Esophagus muscularis mucosa (tissue), 4 donors: ENCODE data around the gene CLBA1. TPM values are rescaled to one million over a fixed set of nuclear protein-coding genes. Genes with fewer than 3 reads are reported as not detected.

Source experiments
- DNase-seq: peaks from one replicate; pipeline ENCODE4 v3.0.0-alpha.2; 2017; ENCODE audit errors: extremely low spot score
- H3K27ac ChIP-seq, 4 donors: fragments of 200-600 bp; sonication (generic); replicated peaks in 1 of 4; 1 replicate in 3 of 4; 2 replicates in 1 of 4; pipeline ENCODE4 v1.5.1; 2016 to 2019; ENCODE audit warnings: mild to moderate bottlenecking in 1 of 4
- H3K27me3 ChIP-seq, 4 donors: fragments of 200-600 bp; sonication (generic); one replicate each; pipeline versions ENCODE4 v1.5.1 to v1.6.0; 2016 to 2019
- H3K36me3 ChIP-seq, 4 donors: fragments of 200-600 bp; sonication (generic); one replicate each; pipeline ENCODE4 v1.5.1; 2016 to 2019
- H3K4me1 ChIP-seq, 4 donors: fragments of 200-600 bp; sonication (generic); one replicate each; pipeline ENCODE4 v1.5.1; 2016 to 2019
- H3K4me3 ChIP-seq, 4 donors: fragments of 200-600 bp; sonication (generic); 1 replicate in 2 of 4; 2 replicates in 2 of 4; pipeline ENCODE4 v1.5.1; 2016 to 2019; ENCODE audit warnings: mild to moderate bottlenecking in 4 of 4, moderate library complexity in 1 of 4
- H3K9me3 ChIP-seq, 4 donors: fragments of 200-600 bp; sonication (generic); 1 replicate in 3 of 4; 2 replicates in 1 of 4; pipeline ENCODE4 v1.5.1; 2016 to 2019
- CTCF ChIP-seq, 3 experiments: fragments of 200-600 bp in 2 of 3; fragments of 450-650 bp in 1 of 3; sonication (generic) in 2 of 3; IDR thresholded peaks; one replicate each; pipeline ENCODE4 v1.5.1; 2017 to 2019; ENCODE audit warnings: antibody characterized with exemption in 3 of 3, mild to moderate bottlenecking in 2 of 3, moderate library complexity in 1 of 3
- EP300 ChIP-seq: sonication (generic); formaldehyde crosslinking; IDR thresholded peaks from one replicate; pipeline ENCODE4 v1.6.1; 2017; ENCODE audit warnings: antibody characterized with exemption
- POLR2A ChIP-seq: fragments of 450-650 bp; IDR thresholded peaks from one replicate; pipeline ENCODE4 v1.6.1; 2017; ENCODE audit warnings: antibody characterized with exemption, moderate library complexity, mild to moderate bottlenecking, low read depth
- POLR2AphosphoS5 ChIP-seq, 2 donors: sonication (generic); formaldehyde crosslinking; IDR thresholded peaks; one replicate each; pipeline ENCODE4 v1.6.1; 2017; ENCODE audit warnings: antibody characterized with exemption in 2 of 2
- WGBS: methylation state at CpG from one replicate; pipeline ENCODE4 v1.1.5; 2018; 5-methylcytosine and 5-hydroxymethylcytosine counted together
- intact Hi-C: fragments of 100-400 bp; cut with DNase I; formaldehyde crosslinking; loops from one replicate; pipeline ENCODE4 v1.15.1; 2023
- total RNA-seq, 4 donors: library from RNA; depleted of rRNA; stranded (reverse); fragments of >200 nt; gene quantifications; one replicate each; pipeline versions ENCODE4 v1.1.0 to v1.2.1, GENCODE V29; 2016

CLBA1 gene
- total RNA-seq, 4 donors from 2014 or later: 3.7 to 9.8 (median 6.7) TPM

- 83% methylated on average over 11 of the region's 11 CpGs for WGBS
- intact Hi-C loops: no loop called here
These were observed 47.8 kb upstream of the CLBA1 start for GRCh38 chr14:104937694-104938365.

DNA sequence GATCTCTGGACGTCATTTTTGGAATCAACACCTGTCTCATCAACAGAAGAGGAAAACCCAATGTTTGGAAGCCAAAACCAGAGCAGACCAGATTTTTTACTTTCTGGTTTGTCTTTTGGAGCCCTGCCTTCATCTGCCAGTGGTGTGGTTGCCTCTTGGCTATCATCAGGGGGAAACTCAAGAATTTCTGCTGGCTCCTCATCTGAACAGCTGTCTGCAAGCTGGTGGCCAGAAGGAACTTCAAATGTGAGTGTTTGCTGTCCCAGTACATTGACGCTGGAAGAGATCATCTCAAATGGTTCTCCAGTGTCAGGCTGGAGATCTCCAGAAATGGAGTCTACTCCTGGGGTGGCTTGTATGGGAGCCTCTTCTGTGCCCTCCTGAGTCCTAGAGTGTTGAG lies 47.2 kb upstream of the CLBA1 start:
- TF ChIP-seq EP300 (no peak), CTCF (IDR thresholded peaks at IDR 0.05) (no peak), POLR2AphosphoS5 (IDR thresholded peaks at IDR 0.05) (no peak), POLR2A (no peak)
- WGBS: 56% methylated on average over 1 of the region's 2 CpGs
- H3K27ac ChIP-seq: no peak overlapping the region
- no peak for DNase-seq
- no peaks in the 10 kb centered on the region for H3K9me3 ChIP-seq
- no peaks in the 10 kb centered on the region for H3K27me3 ChIP-seq
- H3K4me3 ChIP-seq: no peak overlapping the region
- H3K36me3 ChIP-seq: peaks cover 0 to 49% (median 36%) of the 10 kb centered on the region in 4 donors
- peaks cover 0 to 15% (median 9%) of the 10 kb centered on the region in 4 donors for H3K4me1 ChIP-seq
- intact Hi-C loops: no loop called here

More at GRCh38 chr14:104937694-104938365, 47.8 kb upstream of the CLBA1 start:
- no peak overlapping the region for H3K4me3 ChIP-seq
- H3K36me3 ChIP-seq: peaks cover 0 to 43% (median 35%) of the 10 kb centered on the region in 4 donors
- H3K27ac ChIP-seq: no peak overlapping the region
- no peaks in the 10 kb centered on the region for H3K27me3 ChIP-seq
- DNase-seq: no peak
- TF ChIP-seq POLR2A: no peak
- no peak for TF ChIP-seq EP300
- TF ChIP-seq CTCF (IDR thresholded peaks at IDR 0.05): no peak
- TF ChIP-seq POLR2AphosphoS5 (IDR thresholded peaks at IDR 0.05): no peak
- no peaks in the 10 kb centered on the region for H3K9me3 ChIP-seq
- H3K4me1 ChIP-seq: peaks cover 3 to 21% (median 13%) of the 10 kb centered on the region in 4 donors

GRCh38 chr14:104938960-104939359 lies 46.6 kb upstream of the CLBA1 start:
- H3K36me3 ChIP-seq: peaks cover 0 to 54% (median 39%) of the 10 kb centered on the region in 4 donors
- no peaks in the 10 kb centered on the region for H3K27me3 ChIP-seq
- H3K4me3 ChIP-seq: no peak overlapping the region
- DNase-seq: no peak
- no peaks in the 10 kb centered on the region for H3K9me3 ChIP-seq
- WGBS: 70% methylated on average over 1 of the region's 1 CpG
- intact Hi-C loops: no loop called here
- no peak for TF ChIP-seq POLR2A
- no peak for TF ChIP-seq POLR2AphosphoS5 (IDR thresholded peaks at IDR 0.05)
- no peak for TF ChIP-seq EP300
- TF ChIP-seq CTCF (IDR thresholded peaks at IDR 0.05): no peak
- H3K27ac ChIP-seq: no peak overlapping the region
- H3K4me1 ChIP-seq: peaks cover 0 to 11% (median 6%) of the 10 kb centered on the region in 4 donors

DNA sequence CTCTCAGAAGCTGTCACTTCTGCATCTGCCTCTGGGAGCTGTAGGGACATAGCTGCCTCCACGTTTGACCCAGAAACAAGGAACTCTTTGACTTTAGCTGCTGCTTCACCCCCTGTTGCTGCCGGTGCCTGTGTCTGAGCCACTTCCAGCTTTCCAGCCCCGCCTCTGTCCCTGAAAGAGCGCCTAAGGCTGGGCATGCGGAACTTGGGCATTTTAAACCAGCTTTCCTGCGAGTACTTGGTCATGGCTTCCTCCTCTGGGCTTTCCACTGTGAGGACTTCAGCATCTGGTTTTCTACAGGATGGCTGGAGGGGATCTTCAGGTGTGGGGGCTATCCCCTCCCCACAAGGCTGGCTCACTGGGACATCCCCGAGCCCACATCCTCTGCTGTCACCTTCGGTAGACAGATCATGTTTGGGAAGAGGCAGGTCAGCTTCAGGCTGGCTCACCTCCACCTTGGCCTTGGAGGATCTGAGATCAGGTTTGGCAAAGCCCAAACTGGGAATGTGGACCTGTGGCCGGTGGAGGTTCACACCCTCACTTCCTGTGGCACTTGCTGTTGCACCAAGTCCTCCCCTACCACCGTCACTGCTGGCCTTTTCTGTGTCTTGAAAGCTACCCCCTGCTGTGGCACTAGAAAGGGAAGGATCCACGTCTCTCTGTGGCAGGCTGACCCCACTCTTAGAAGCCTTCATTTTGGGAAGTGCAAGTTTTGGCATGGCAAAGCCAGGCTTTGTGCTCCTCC lies 45.8 kb upstream of the CLBA1 start:
- Histone ChIP-seq H3K36me3 (peaks cover 0 to 63% (median 43%) of the 10 kb centered on the region in 4 donors), H3K9me3 (no peaks in the 10 kb centered on the region), H3K4me1 (peaks cover 0 to 2% (median 0%) of the 10 kb centered on the region in 4 donors), H3K27ac (no peak overlapping the region), H3K4me3 (no peak overlapping the region), H3K27me3 (no peaks in the 10 kb centered on the region)
- no peak for TF ChIP-seq CTCF (IDR thresholded peaks at IDR 0.05)
- no peak for TF ChIP-seq EP300
- TF ChIP-seq POLR2A: no peak
- no peak for TF ChIP-seq POLR2AphosphoS5 (IDR thresholded peaks at IDR 0.05)
- 68% methylated on average over 10 of the region's 11 CpGs for WGBS
- DNase-seq: no peak
- intact Hi-C loops: no loop called here
